ENCODE results near the gene SLC6A18. TPM values are rescaled to one million over a fixed set of nuclear protein-coding genes. Genes with fewer than 3 reads are reported as not detected.
A peak's percentile ranks its signal among the peaks of the same experiment; 100 is the strongest.

The SLC6A18 gene
- total RNA-seq, 1 experiment from 2014 or later, result not detected

- no peak for TF ChIP-seq CTCF (IDR thresholded peaks at IDR 0.05; ENCODE audit: unreplicated experiment)
- BruUV-seq (replicated peaks), result no TSS peak
- H3K9me3 Mint-ChIP-seq (ENCODE audit: low read depth, unreplicated experiment), result no peaks in the 10 kb centered on the region
- H3K27me3 Mint-ChIP-seq (ENCODE audit: unreplicated experiment), result peaks cover 53% of the 10 kb centered on the region
- intact Hi-C loops (cut with micrococcal nuclease; ENCODE audit: unreplicated experiment), result no loop called here
- H3K36me3 Mint-ChIP-seq (ENCODE audit: insufficient read depth, unreplicated experiment), result no peaks in the 10 kb centered on the region
- DNase-seq, result peak; percentile 35
- peaks cover 11% of the 10 kb centered on the region for H3K4me1 Mint-ChIP-seq (ENCODE audit: low read depth, unreplicated experiment)
- H3K27ac Mint-ChIP-seq (ENCODE audit: unreplicated experiment), result no peak overlapping the region
- CTCF ChIA-PET, result interaction anchor here (1.0 kb wide), 2 partner anchors 12 to 19 kb away, joined by 3 to 4 read pairs; no protein-coding TSS in a partner anchor
- no peak overlapping the region for H3K4me3 Mint-ChIP-seq (ENCODE audit: low read depth, unreplicated experiment)
Measured at GRCh38 chr5:1185629-1186350, 39.4 kb upstream of the SLC6A18 start.

DNA sequence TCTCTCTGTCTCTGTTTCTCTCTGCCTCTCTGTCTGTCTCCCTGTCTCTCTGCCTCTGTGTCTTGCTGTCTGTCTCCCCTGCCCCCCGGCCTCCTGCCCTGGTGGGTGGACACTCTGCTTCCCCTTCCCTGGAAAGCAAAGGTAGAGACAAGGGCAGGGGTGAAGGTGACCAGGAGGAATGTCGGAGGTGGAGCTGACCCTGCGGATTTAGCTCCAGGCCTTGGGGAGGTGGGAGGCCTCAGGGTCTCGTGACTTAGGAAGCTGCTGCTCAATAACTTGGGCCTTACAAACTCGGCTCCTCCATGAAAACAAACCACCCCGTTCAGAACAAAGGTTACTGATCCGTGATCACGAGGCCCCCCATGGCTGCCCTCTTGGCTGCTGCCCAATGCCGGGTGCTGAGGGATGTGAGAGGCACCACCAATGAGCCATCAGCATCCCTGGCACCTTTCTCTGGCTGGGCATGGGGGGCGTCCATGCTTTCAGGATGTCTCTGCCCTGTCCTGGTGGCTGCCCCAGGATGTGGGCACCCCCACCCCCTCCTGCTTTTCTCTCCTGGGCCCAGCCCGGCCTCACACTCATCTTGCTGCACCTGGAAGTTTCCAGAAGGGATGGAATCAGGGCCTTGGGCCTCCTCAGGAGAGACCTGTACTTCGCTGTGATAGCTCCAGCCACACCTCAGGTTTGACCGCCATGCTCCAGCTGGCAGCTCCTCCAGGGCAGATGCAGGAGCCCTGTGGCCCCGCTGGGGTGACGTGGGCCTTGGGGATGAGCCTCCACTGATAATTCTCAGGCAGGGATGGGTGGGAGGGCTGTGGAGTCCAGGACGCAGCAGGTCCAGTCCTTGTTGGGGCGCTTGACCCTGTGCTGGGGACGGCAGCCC lies 38.6 kb upstream of the SLC6A18 start:
- intact Hi-C loops (cut with micrococcal nuclease; ENCODE audit: unreplicated experiment), result no loop called here
- peaks cover 11% of the 10 kb centered on the region for H3K4me1 Mint-ChIP-seq (ENCODE audit: low read depth, unreplicated experiment)
- H3K9me3 Mint-ChIP-seq (ENCODE audit: low read depth, unreplicated experiment), result no peaks in the 10 kb centered on the region

DNA sequence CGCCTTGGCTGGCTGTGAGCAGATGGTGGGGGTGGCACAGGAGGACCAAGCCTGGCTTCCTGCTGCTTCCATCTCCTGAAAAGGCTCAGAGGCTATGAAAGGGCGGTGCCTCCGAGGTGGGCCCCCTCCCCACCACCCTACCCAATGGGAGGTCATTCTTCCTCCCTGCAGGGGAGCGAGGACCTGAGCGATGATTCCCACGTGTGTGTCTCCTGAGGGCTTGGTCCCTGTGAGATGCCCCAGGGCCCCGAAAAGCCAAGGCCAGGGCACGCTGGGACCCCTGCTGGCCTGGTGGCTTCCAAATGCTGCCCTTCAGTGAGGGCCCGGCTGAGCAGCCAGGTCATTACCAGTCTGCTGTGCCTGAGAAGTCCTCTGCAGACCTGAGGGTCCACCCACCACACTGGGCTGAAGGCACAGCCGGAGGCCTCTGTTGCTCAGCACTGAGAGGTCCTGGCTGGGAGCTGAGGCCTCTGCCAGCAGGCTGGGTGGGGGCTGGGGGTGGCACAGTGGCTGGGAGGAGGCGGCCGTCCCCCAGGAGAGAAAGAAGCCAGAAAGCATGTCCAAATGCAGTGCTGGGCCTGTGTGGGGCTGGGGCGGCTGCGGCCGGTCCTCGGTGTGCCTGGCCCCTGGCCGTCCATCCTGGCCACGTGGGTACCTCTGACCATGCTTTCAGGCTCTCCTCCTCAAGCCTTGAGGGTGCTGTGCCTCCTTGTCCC lies 37.8 kb upstream of the SLC6A18 start:
- Mint-ChIP-seq H3K27ac (ENCODE audit: unreplicated experiment) (no peak overlapping the region), H3K27me3 (ENCODE audit: unreplicated experiment) (peaks cover 62% of the 10 kb centered on the region), H3K4me1 (ENCODE audit: low read depth, unreplicated experiment) (peaks cover 11% of the 10 kb centered on the region), H3K36me3 (ENCODE audit: insufficient read depth, unreplicated experiment) (no peaks in the 10 kb centered on the region), H3K4me3 (ENCODE audit: low read depth, unreplicated experiment) (no peak overlapping the region), H3K9me3 (ENCODE audit: low read depth, unreplicated experiment) (no peaks in the 10 kb centered on the region)
- intact Hi-C loops (cut with micrococcal nuclease; ENCODE audit: unreplicated experiment), result no loop called here
- DNase-seq, result no peak
- no peak for TF ChIP-seq CTCF (IDR thresholded peaks at IDR 0.05; ENCODE audit: unreplicated experiment)
- CTCF ChIA-PET, result interaction anchor here (0.6 to 0.7 kb wide), 2 partner anchors 284 to 432 kb away, joined by 3 read pairs; no protein-coding TSS in a partner anchor
- no TSS peak for BruUV-seq (replicated peaks)

More for the DNA sequence above, 38.6 kb upstream of the SLC6A18 start:
- no TSS peak for BruUV-seq (replicated peaks)
- CTCF ChIA-PET, result interaction anchor here (0.6 to 1.0 kb wide), 3 partner anchors 12 to 432 kb away, joined by 3 to 4 read pairs (median 3); no protein-coding TSS in a partner anchor
- TF ChIP-seq CTCF (IDR thresholded peaks at IDR 0.05; ENCODE audit: unreplicated experiment), result no peak
- Mint-ChIP-seq H3K27ac (ENCODE audit: unreplicated experiment) (no peak overlapping the region), H3K36me3 (ENCODE audit: insufficient read depth, unreplicated experiment) (no peaks in the 10 kb centered on the region), H3K4me3 (ENCODE audit: low read depth, unreplicated experiment) (no peak overlapping the region), H3K27me3 (ENCODE audit: unreplicated experiment) (peaks cover 54% of the 10 kb centered on the region)
- DNase-seq, result no peak

DNA sequence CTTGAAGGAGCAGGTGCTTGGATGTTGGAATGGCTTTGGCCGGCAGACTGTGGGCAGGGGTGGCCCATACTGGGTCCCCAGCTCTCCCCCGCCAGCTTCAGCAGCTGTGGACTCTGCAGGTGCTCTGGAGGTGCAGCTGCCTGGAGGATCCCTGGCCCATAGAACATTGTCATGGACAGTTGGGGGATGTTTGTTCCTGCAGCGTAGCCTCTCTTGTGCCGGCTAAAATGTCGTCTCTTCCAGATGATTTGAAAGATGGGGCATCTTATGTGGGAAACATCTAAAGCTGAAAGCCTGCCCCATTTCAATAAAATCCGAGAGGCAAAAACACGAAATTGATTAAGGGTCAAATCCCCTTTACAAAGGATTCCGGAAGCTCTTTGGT lies 37.2 kb upstream of the SLC6A18 start:
- CTCF ChIA-PET, result no interaction called here
- Mint-ChIP-seq H3K4me3 (ENCODE audit: low read depth, unreplicated experiment) (no peak overlapping the region), H3K36me3 (ENCODE audit: insufficient read depth, unreplicated experiment) (no peaks in the 10 kb centered on the region), H3K27ac (ENCODE audit: unreplicated experiment) (no peak overlapping the region), H3K27me3 (ENCODE audit: unreplicated experiment) (peaks cover 67% of the 10 kb centered on the region), H3K9me3 (ENCODE audit: low read depth, unreplicated experiment) (no peaks in the 10 kb centered on the region), H3K4me1 (ENCODE audit: low read depth, unreplicated experiment) (peaks cover 11% of the 10 kb centered on the region)
- no peak for DNase-seq
- intact Hi-C loops (cut with micrococcal nuclease; ENCODE audit: unreplicated experiment), result no loop called here
- BruUV-seq (replicated peaks), result no TSS peak
- TF ChIP-seq CTCF (IDR thresholded peaks at IDR 0.05; ENCODE audit: unreplicated experiment), result no peak
